ENCODE results near the gene PAF1.

DNA sequence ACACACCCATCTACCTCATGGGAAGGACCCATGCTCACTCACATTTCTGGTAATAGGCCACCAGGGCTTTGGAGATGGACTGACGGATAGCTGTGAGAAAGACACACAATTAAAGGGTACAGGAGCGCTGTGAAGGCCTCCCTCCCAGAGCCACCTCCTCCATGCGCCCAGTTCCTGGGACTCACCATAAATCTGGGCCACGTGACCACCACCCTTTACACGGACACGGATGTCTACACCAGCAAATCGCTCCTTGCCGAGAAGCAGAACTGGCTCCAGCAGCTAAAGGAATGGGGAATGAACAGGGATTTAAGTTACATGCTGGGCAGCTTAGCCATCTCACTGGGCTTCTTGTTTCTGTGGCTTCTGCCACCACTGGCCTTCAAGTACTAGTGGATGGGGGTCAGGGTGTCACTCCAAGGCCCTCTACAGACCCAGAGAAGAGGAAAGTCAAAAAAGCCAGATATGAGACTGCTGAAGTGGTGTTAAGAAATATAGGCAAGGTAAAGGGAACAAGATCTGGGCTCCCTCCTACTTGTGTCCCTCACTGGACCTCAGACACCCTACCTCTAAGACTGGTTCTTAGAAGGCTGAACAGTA is 42.7 kb upstream of the PAF1 start:
- TF ChIP-seq, protein P1, sequence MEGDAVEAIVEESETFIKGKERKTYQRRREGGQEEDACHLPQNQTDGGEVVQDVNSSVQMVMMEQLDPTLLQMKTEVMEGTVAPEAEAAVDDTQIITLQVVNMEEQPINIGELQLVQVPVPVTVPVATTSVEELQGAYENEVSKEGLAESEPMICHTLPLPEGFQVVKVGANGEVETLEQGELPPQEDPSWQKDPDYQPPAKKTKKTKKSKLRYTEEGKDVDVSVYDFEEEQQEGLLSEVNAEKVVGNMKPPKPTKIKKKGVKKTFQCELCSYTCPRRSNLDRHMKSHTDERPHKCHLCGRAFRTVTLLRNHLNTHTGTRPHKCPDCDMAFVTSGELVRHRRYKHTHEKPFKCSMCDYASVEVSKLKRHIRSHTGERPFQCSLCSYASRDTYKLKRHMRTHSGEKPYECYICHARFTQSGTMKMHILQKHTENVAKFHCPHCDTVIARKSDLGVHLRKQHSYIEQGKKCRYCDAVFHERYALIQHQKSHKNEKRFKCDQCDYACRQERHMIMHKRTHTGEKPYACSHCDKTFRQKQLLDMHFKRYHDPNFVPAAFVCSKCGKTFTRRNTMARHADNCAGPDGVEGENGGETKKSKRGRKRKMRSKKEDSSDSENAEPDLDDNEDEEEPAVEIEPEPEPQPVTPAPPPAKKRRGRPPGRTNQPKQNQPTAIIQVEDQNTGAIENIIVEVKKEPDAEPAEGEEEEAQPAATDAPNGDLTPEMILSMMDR (IDR thresholded peaks at IDR 0.05; ENCODE audit: low read length): no peak
- no peak for TF ChIP-seq EZH2phosphoT487 (IDR thresholded peaks at IDR 0.05; ENCODE audit: low read length)

All from MM.1S (cell line).